ENCODE data around the gene RHCG.

Gene RHCG

DNA sequence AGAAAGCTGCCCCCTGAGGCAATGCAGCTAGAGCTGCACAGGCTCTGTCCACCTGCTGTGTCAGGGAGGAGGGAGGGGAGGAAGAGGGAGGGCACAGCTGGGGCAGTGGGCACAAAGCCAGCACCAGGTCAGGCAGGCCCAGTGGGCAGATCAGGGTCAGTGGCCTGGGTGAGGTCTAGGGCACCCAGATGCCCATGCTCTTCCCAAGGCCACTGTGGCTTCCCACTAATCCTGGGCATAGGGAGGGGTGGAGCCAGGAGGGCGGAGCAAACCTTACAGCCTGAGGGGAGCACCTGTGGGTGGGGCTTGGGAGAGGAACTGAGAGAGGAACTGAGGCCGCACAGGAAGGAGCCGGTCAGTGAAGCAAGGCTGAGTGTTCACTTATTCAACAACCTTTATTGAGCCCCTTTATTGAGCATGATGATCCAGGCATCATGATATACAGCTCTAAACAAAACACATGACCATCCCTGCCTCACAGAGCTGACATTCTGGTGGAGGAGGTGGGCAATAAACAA is 55.0 kb downstream of the RHCG start:
- Histone ChIP-seq H3K4me3 (ENCODE audit: low read length) (no peak overlapping the region), H3K4me1 (ENCODE audit: low read length) (peaks cover 17% of the 10 kb centered on the region), H3K9me2 (replicated peaks; ENCODE audit: insufficient read depth, low read length) (no peaks in the 10 kb centered on the region), H3K27me3 (replicated peaks; ENCODE audit: insufficient read depth, low read length) (no peaks in the 10 kb centered on the region), H4K20me1 (ENCODE audit: insufficient read depth, low read length) (no peaks in the 10 kb centered on the region), H2AFZ (ENCODE audit: low read length) (peak overlapping the region; percentile 57), H3K9ac (ENCODE audit: low read length) (no peak overlapping the region), H3K79me2 (ENCODE audit: low read length) (no peaks in the 10 kb centered on the region), H3K36me3 (replicated peaks; ENCODE audit: insufficient read depth, low read length) (no peaks in the 10 kb centered on the region), H3K27ac (ENCODE audit: low read length) (peak overlapping the region; percentile 54; the same call in 1 of the 2 replicates), H3K4me2 (ENCODE audit: low read depth, low read length) (peak overlapping the region; percentile 50; the same call in 1 of the 2 replicates), H3F3A (ENCODE audit: insufficient read depth, low read length) (no peaks in the 10 kb centered on the region; the same call in 1 of the 2 replicates), H3K9me3 (replicated peaks; ENCODE audit: insufficient read depth, low read length) (no peaks in the 10 kb centered on the region)
- DNase-seq, result peak; percentile 47
- TF ChIP-seq EZH2phosphoT487 (IDR thresholded peaks at IDR 0.05; ENCODE audit: low read length), result no peak
- TF ChIP-seq, protein P1, sequence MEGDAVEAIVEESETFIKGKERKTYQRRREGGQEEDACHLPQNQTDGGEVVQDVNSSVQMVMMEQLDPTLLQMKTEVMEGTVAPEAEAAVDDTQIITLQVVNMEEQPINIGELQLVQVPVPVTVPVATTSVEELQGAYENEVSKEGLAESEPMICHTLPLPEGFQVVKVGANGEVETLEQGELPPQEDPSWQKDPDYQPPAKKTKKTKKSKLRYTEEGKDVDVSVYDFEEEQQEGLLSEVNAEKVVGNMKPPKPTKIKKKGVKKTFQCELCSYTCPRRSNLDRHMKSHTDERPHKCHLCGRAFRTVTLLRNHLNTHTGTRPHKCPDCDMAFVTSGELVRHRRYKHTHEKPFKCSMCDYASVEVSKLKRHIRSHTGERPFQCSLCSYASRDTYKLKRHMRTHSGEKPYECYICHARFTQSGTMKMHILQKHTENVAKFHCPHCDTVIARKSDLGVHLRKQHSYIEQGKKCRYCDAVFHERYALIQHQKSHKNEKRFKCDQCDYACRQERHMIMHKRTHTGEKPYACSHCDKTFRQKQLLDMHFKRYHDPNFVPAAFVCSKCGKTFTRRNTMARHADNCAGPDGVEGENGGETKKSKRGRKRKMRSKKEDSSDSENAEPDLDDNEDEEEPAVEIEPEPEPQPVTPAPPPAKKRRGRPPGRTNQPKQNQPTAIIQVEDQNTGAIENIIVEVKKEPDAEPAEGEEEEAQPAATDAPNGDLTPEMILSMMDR (IDR thresholded peaks at IDR 0.05; ENCODE audit: low read length), result no peak
- TF ChIP-seq EZH2 (optimal IDR thresholded peaks at IDR 0.05; ENCODE audit: low read depth, low read length), result no peak

GRCh38 chr15:89439764-89440163 is 56.6 kb downstream of the RHCG start:
- no peak overlapping the region for H3K9ac ChIP-seq (ENCODE audit: low read length)
- H3K27me3 ChIP-seq (replicated peaks; ENCODE audit: insufficient read depth, low read length), result no peaks in the 10 kb centered on the region
- no peak overlapping the region for H3K4me3 ChIP-seq (ENCODE audit: low read length)
- no peak overlapping the region for H2AFZ ChIP-seq (ENCODE audit: low read length)
- DNase-seq, result no peak
- H3K79me2 ChIP-seq (ENCODE audit: low read length), result no peaks in the 10 kb centered on the region
- H3K36me3 ChIP-seq (replicated peaks; ENCODE audit: insufficient read depth, low read length), result no peaks in the 10 kb centered on the region
- H3K4me1 ChIP-seq (ENCODE audit: low read length), result peaks cover 17% of the 10 kb centered on the region
- no peaks in the 10 kb centered on the region for H3K9me2 ChIP-seq (replicated peaks; ENCODE audit: insufficient read depth, low read length)
- H4K20me1 ChIP-seq (ENCODE audit: insufficient read depth, low read length), result no peaks in the 10 kb centered on the region
- H3F3A ChIP-seq (ENCODE audit: insufficient read depth, low read length), result no peaks in the 10 kb centered on the region; the same call in 1 of the 2 replicates
- H3K27ac ChIP-seq (ENCODE audit: low read length), result no peak overlapping the region
- no peak overlapping the region for H3K4me2 ChIP-seq (ENCODE audit: low read depth, low read length)
- no peaks in the 10 kb centered on the region for H3K9me3 ChIP-seq (replicated peaks; ENCODE audit: insufficient read depth, low read length)
- TF ChIP-seq EZH2 (optimal IDR thresholded peaks at IDR 0.05; ENCODE audit: low read depth, low read length), result no peak
- TF ChIP-seq EZH2phosphoT487 (IDR thresholded peaks at IDR 0.05; ENCODE audit: low read length), result no peak
- TF ChIP-seq, protein P1 (IDR thresholded peaks at IDR 0.05; ENCODE audit: low read length), result no peak

DNA sequence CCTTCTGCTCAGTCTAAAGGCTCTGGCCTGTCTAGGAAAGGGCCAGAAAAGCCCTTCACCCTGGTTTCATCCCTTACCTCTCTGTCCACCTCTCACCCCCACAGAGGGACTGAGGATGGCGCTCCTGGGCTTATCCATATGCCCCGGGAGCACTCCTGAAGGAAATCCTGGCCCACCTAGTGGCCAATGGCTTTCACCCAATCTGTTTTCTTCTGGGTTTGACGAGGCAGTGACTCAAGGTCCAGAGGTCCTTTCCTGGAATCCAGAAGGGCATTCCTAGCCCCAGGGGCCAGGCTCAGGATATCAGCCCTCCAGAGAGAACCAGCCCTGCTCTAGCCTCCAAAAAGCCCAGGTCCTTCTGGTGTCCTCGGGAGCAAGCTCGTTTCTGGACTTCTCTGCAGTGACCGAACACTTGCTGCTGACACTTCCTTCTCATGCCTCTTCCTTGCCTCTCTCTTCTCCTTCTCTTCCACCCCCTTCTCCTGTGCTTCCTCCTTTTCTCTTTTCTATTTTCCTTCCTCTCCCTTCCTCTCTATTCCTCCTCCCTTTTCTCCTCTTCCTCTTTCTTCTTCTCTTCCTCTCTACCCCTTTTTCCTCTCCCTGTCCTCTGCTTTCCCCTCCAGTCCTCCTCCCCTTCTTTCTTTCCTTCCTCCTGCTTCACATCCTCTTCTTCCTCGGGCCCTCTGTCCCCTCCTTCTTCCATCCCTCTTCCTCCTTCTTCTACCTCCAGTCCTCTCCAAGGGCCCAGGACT is 59.6 kb downstream of the RHCG start:
- Histone ChIP-seq H3K27ac (ENCODE audit: low read length) (no peak overlapping the region), H3K4me2 (ENCODE audit: low read depth, low read length) (no peak overlapping the region), H3F3A (ENCODE audit: insufficient read depth, low read length) (no peaks in the 10 kb centered on the region; the same call in 1 of the 2 replicates), H3K4me3 (ENCODE audit: low read length) (no peak overlapping the region), H3K4me1 (ENCODE audit: low read length) (peaks cover 8% of the 10 kb centered on the region), H2AFZ (ENCODE audit: low read length) (no peak overlapping the region), H3K9ac (ENCODE audit: low read length) (no peak overlapping the region), H3K9me2 (replicated peaks; ENCODE audit: insufficient read depth, low read length) (no peaks in the 10 kb centered on the region), H3K27me3 (replicated peaks; ENCODE audit: insufficient read depth, low read length) (no peaks in the 10 kb centered on the region), H3K36me3 (replicated peaks; ENCODE audit: insufficient read depth, low read length) (no peaks in the 10 kb centered on the region), H4K20me1 (ENCODE audit: insufficient read depth, low read length) (no peaks in the 10 kb centered on the region), H3K79me2 (ENCODE audit: low read length) (no peaks in the 10 kb centered on the region), H3K9me3 (replicated peaks; ENCODE audit: insufficient read depth, low read length) (no peaks in the 10 kb centered on the region)
- no peak for DNase-seq
- TF ChIP-seq EZH2phosphoT487 (IDR thresholded peaks at IDR 0.05; ENCODE audit: low read length) (no peak), EZH2 (optimal IDR thresholded peaks at IDR 0.05; ENCODE audit: low read depth, low read length) (no peak)
- TF ChIP-seq, protein P1 (IDR thresholded peaks at IDR 0.05; ENCODE audit: low read length), result no peak
